DMS153 (cell line): Measurements from ENCODE around the gene PTPRG.

Source experiments
- DNase-seq: peaks from one replicate; lab custom pipeline; 2025; lab: John Stamatoyannopoulos, UW

The PTPRG gene

DNA sequence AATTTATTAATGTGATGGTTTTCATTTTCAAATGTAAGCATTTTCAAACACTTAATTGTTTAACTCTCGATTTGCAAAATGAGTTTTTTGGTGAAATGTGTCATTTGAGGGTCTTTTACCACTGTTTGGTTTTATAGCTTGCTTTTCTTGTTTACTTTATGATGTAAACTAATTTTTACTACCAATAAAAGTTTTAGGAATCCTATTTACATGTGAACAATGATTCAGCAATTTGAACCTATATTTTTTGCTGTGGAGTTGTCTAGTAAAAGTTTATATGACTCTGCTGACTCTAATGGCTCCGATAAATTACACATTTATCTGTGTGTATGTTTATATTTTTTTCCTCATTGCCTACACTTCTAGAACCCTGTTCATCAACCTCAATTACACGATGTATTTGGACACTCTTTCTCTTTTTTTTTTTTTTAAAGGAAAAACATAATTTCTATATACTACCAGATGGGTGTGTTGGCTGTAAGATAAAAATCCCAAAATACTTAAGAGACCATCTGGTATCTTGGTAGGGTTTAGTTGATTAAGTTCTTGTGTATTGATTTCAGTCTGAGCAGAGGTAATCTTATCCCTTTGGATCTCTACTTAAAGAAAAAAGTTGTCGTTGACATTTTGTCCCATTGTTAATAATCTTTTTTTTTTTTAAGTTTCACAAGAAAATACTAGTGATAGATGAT is 89.5 kb downstream of the PTPRG start:
- DNase-seq = no peak

DNA sequence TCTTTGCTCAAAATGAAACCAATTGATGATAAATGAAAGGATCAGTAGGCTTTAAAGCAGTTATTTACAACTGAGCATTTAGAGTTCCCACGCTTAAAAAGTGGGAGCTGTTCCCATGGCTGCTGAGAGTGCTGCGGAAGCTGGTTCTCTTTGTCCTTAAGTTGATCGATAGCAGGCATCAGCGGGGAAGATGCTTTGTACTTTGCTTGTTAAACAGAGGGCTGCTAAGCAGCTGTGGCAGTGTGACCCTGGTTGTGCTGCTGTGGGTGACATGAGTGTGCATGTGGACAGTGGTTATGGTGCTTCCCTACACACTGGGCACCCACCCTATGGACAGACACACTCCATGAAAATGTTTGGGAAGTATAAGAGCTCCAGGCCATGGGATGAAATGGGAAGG is 96.3 kb downstream of the PTPRG start:
- no peak for DNase-seq

DNA sequence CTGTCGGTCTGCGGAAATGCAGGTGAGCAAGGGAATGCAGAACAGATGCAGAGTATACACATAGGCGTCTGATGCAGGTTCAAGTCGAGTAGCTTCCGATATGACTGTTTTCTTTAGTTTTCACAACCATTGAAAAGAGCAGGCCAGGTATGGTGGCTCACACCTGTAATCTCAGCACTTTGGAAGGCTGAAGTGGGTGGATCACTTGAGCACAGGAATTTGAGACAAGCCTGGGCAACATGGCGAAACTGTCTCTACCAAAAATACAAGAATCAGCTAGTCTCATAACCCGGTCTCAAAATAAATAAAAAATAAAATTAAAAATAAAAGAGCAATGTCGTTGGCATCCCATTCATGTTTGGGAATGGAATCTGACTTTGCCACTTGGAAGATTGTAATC is 101.5 kb downstream of the PTPRG start:
- DNase-seq = no peak

DNA sequence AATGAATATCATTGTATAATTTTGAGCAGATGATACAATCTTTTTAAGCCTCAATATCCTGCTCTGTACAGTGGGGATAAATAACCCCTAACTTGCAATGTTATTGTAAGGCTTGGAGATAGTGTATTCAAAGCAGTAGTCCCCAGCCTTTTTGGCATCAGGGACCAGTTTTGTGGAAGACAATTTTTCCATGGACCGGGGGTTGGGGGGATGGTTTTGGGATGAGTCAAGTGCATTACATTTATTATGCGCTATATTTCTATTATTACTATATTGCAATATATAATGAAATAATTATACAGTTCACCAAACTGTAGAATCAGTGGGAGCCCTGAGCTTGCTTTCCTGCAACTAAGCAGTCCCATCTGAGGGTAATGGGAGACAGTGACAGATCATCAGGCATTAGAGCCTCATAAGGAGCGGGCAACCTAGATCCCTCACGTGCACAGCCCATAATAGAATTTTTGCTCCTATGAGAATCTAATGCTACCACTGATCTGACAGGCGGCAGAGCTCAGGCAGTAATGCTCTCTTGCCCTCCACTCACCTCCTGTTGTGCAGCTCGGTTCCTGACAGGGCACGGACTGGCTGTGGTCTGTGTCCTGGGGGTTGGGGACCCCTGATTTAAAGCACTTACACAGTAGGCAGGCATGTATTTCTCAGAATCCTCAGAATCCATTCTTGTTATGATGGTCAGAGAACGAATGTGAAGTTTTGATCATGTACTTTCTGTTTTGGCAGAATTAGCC is 102.2 kb downstream of the PTPRG start:
- DNase-seq = no peak

DNA sequence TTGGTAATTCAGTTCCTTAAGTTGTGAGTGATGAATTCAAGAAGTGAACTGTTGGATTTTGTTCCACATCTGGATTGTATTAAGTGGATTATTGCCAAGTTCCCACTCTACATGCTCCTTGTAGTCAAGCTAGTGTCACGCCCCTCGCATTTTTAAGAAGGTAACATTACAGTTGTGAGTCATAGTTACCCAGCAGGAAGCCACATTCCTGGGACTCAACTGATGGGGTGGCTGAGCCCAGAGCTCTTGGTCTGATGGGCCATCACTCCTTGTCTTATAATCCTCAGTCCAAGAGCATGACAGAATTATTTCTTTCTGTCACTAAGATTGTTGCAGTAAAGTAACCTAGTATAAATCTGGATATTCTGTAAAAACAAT is 102.7 kb downstream of the PTPRG start:
- DNase-seq = no peak

DNA sequence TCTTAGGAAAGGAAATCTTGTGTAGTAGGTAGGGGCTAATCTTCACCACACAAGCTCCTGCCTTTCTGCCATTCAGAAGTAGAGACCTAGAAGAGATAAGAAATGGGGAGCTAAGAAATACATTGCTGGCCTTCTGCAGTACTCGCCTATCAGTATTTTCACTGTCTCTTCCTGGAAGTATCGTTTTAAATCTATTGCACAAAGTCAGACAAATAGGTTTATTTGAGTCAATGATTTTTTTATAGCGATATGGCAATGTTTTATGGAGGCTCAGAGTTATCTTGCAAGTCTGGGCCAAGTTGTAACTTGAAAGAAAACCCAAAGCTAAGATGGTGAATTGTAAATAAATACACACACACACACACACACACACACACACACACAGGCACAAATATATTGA is 103.8 kb downstream of the PTPRG start:
- DNase-seq = no peak

DNA sequence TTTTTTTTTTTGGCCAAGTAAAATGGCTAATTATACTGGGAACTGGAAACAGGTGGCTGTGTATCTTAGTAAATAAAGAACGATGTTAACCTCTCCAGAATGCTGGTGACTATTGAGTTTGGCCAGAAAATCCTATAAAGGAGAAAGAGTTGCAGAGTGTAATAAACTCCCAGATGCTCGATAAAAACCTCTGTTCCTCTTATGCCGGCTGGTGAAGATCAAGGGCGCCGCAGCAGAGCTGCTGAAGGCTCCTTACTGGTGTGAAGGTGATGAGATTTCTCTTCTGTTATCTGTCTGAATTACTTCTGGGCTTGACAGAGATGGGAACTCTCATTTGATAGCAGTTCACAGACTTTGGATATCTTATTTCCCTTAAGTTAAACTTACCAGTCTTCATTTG is 104.6 kb downstream of the PTPRG start:
- DNase-seq = no peak

DNA sequence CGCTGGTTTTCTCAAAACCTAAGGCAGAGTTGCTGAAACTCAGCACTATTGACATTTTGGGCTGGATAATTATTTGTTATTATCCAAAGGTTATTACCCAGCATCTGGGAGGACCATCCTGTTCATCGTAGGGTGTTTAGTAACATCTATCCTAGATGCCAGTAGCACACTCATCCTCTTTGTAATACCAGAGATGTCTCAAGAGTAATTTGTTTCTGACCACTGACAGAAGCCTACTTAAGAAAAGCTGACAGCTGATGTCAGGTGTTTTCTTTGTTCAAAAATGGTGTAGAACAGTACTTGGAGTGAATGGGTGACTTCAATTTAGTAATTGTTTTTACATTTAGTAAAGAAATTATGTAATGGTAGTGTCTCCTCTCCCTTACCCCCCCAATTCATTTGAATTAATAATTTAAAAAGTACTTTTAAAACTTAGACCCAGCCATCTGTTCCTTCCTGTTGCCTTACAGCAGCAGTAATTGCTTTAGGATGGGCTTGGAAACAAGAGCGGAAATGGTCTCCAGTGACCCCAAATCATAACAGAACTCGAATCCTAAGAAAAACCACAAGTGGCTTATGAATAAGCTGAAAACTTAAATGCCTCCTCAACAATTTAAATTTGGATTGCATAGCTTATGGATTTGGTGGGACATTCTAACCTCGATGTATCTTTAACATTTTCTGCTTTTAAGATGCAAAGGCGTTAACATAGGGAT is 105.4 kb downstream of the PTPRG start:
- no peak for DNase-seq

DNA sequence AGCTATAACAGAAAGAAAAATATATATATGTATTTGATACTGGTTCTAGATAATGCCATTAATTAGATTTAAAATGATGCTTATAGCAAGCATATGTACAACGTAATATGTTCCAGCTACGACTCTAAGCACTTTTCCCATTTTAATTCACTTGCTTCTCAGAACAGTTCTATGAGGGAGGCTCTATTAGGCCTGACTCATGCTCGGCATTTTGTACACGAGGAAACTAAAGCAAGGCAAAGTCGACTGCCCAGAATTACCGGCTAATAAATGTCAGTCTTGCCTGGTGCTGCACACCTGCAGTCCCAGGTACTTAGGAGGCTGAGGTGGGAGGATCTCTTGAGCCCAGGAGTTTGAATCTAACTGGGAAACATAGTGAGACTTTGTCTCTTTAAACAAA is 106.0 kb downstream of the PTPRG start:
- DNase-seq = no peak

DNA sequence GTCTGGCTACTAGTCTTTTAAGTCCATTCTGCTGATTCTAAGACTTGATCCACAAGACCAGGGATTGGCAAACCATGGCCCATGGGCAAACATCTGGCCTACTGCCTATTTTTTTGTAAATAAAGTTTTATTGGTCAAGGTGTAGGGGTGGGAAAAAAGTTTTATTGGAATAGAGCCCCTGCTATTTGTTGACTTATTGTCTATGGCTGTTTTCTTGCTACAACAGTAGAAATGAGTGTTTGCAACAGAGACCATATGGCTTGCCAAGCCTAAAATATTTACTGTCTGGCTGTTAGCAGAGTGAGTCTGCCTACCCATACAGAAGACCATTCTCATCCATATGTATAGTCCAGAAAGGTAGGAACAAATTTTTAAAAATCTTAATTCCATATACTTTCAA is 106.4 kb downstream of the PTPRG start:
- DNase-seq = no peak

DNA sequence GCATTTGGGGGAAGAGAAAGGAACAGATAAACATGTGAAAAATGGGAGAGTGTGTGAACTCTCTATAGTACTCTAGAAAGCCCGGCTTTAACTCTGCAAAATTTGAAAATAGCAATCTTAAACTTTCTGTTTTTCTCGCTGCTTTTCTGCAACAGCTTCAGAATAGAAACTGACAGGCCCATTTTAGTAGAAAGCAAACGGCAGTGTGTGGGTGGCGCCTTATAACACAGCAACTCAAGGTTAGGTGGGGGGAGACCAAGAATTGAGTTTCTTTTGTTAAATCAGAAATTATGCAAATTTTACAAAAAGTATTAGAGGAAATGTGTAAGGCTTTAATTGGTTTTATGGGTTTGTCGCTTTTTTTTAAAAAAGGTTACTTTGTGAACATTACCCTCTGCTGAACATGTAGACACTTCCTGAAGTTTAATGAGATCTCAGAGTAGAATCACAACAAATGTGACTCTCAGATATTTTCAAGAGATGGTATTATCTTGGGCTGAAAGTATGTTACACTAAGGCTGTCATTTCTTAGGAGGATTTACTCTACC is 107.0 kb downstream of the PTPRG start:
- DNase-seq = no peak

DNA sequence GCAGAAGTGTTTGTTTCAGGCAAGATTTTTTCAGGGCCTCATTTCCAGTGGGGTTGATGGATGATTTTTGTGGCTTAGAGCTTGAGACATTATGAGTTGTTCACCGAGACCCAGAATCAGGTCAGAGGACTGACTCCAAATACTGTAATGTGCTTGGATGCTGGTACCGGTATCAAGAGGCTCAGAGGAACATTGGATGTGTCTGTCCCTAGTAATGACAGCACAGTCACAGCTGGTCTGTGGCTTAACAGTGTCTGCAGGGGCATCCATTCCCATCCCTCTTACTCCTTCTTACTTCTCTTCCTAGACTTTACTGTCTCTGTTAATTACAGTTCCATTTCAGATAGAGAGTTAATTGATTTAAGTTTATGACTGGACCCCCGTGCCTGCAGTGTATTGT is 107.8 kb downstream of the PTPRG start:
- DNase-seq = no peak

DNA sequence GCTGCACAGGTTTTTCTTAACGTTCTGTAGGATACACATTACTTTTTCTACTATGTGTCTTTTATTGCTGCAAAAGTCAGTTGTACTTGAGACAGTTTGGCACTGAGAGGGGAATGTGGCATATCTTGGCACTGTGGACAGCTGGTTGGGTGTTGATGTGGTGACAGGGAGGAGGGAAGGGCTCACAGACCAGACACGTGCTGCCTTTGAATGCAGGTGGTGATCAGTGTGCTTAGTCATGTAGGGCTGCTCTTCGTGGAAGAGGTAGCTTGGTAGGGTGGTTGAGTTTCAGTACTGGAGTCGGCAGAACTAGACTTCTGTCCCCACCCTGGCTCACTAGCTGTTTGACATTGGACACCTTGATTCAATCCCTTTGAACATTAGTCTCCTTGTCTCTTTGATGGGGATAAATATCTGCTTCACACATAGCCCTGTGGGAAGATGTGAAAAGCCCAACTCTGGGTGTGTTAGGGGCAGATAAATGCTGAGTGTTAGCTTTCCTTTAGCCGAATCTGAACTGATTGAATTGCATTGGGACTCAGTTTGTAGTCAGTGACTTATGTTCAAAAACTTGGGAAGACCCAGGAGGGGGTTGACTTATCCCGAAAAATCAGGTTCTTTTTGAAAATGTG is 108.4 kb downstream of the PTPRG start:
- DNase-seq = no peak

DNA sequence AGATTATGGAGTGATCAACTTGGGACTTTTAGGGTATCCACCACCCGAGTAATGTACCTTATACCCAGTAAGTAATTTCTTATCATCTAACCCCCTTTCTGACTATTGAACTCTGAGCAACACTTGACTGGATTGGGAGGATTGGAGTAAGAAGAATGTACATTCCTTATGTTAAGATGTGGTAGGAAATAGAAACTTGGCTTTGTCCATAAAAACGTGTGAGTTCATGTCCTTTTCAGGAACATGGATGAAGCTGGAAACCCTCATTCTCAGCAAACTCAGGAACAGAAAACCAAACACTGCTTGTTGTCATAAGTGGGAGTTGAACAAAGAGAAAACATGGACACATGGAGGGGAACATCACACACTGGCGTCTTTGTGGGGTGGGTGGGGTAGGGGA is 112.3 kb downstream of the PTPRG start:
- DNase-seq = no peak

DNA sequence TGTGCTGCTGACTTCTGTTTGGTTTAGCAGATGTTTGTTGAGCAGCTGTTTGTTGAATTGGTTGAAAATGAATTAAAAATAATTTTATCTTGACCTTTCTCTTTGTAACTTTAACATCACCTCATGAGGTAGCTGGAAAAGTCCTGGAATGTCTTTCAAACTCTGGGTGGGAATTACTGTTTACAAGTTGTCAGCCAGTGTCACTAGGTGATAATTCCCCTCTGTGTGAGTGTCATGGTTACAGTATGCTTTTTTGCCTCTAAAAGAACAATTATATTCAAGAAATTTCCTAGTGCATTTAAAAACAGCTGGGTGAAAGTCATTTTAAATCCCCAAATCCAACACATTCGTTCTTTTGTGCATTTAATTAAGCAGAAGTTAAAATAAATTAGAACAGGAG is 113.2 kb downstream of the PTPRG start:
- no peak for DNase-seq

DNA sequence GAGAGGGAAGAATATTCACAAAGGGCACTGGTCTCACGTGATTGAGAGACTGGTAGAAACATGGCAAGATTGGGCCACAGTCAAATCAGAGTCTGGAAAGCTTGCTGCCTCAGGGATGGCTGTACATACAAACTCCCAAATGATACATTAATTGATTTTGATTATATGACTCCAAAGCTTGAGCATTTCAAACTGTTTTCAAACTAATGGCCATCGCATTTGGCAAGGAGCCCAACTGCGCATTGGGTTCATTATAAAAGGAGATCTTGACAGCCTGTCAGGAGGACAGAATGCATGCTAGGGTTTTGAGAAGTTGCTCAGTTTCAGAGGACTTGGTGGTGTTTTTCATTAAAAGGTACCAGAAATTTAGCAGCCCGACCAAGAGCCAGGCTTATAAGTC is 117.7 kb downstream of the PTPRG start:
- no peak for DNase-seq

DNA sequence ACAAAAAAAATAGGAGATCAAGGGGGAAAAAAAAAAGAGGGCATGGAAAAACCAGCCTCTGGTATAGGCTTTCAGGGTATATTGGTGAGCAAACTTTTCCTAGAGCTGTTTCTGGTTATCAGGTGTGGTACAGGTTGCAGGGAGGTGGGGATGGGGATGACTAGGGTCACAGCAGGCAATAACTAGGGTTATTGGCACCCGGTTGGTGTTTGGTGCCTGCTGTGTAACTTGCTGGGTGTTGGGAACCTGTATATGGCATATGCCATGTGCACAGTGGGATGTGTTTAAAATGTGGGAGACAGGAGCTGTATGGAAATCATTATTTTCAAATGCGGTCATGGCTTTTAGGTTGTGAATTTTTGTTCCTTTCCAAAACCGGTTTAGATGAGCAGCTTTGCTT is 119.2 kb downstream of the PTPRG start:
- no peak for DNase-seq

DNA sequence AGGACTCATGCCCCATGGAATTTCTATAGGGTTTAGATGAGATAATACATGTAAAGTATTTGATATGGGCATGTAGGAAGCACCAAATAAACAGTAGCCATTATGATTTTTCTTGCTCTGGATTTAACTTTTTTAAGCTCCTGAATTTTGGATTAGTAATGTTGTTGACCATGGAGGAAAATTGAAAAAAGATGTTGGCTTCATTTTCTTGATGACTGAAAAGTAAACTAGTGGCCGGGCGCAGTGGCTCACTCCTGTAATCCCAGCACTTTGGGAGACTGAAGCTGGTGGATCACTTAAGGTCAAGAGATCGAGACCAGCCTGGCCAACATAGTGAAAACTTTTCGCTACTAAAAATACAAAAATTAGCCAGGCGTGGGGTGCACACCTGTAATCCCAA is 120.3 kb downstream of the PTPRG start:
- DNase-seq = no peak

DNA sequence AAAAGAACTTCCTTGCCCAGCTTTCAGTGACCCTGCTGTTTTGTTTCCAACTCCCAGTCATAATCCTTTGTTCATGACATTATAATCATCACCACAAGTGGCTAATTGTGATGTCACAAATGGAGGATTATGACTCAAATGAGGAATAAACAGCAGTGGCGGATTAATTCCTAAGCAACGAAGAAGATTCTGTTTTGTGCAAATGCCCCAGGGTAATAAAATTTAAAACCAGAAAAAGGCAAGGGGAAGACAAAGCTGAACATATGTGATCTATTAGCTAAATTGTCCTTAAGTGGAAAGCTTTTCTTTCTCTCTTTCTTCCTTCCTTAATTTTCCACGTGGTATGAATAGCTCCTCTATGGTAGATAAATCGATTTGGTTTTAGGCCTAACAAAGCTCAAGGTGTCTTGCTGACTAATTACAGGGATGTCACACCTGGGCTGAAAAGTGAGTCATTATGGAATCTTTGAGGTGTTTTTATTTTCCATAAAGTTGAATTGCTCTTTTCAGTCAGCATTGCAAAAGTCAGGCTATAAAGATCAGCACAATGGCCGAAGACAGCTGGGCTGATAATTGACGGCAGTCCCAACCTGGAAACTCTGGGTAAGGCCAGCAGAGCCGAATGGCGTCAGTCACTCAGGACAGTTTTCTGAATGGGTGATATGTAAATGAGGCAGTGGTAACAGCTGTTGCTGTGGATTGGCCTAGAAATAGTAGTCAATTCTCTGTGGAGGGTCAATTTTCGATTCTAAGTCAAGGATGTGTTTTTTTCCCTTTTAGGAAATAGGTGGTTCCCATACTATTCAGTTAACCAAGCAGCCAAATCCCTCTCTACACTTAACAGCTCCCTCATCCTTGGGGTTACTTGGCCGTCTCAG is 121.5 kb downstream of the PTPRG start:
- peak; percentile 29 for DNase-seq

DNA sequence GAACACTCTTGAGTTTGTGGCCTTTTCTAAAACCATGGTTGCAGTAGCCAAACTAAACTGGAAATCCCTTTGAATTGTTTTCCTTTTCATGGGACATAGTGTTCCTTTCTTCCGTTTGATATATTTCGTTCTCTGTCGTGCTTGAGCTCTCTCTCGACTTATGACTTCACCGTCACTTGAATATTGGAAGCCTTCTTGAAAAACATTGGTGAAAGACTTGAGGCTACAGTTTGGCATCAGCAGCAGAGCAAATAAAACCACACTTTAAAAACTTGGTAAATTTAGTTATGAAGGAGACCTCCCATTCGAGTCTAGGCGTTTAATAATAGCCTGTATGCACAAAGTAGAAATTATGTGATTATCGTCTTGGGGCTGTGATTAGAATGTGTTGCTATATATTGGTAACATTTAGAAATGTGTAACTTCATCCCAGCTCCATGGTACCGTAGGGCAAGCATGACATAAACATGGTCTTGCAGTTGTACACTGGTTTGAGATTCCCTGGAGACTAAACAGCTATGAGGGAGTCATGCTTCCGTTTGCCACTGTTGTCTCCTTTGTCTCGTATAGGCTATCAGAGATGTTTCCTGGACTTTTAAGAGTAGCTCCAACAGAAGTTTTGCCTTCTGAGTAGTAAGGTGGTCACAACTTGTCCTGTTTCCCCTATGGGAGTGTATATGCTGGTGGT is 122.3 kb downstream of the PTPRG start:
- no peak for DNase-seq

DNA sequence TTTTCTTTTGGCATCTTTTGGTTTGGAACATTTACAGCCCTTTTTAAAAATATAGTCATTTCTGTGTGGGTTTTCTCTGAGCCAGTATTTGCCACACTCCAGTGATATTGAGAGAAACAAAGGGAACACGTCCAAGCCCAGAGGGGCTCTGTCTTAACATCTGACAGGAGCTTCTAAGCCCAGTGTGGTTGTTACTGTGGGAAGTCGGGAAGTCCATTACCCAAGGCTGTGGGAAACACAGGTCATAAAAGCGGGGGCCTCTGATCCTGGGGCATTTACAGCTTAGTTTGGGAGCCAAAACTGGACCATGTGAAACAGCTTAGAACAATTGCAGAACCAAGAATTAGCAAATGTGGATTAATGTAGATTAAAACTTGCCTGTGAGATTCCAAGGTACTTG is 123.0 kb downstream of the PTPRG start:
- no peak for DNase-seq
